ENCODE measurements around the gene DDX28. TPM values are rescaled to one million over a fixed set of nuclear protein-coding genes. Genes with fewer than 3 reads are reported as not detected.
"Not testable (repeated sequence)": the region's sequence is repeated elsewhere in the genome, so short reads cannot be mapped to it uniquely, and the experiment has no call there.

The DDX28 gene
- total RNA-seq, 1 donor from 2014 or later = 7.7 TPM

GRCh38 chr16:68041783-68042182 lies 18.8 kb upstream of the DDX28 start:
- intact Hi-C loops (cut with micrococcal nuclease) = no loop called here
- DNase-seq (no peak), ATAC-seq (peak; percentile 44)

- intact Hi-C loops (cut with micrococcal nuclease) = no loop called here
- ATAC-seq (peak; percentile 96), DNase-seq (peak; percentile 89)
Observed at GRCh38 chr16:68040506-68041288, 17.7 kb upstream of the DDX28 start.

- intact Hi-C loops (cut with micrococcal nuclease) = no loop called here
- ATAC-seq = no peak
- DNase-seq = no peak
Observed at GRCh38 chr16:68037841-68038597, 15.0 kb upstream of the DDX28 start.

GRCh38 chr16:68035227-68035626 lies 12.2 kb upstream of the DDX28 start:
- no peak for ATAC-seq
- no peak for DNase-seq
- intact Hi-C loops (cut with micrococcal nuclease) = no loop called here

- intact Hi-C loops (cut with micrococcal nuclease) = no loop called here
- DNase-seq (no peak), ATAC-seq (no peak)
Observed at GRCh38 chr16:68033101-68033500, 10.1 kb upstream of the DDX28 start.

- intact Hi-C loops (cut with micrococcal nuclease) = no loop called here
- no peak for DNase-seq
- no peak for ATAC-seq
Observed at GRCh38 chr16:68031951-68032350, 8.9 kb upstream of the DDX28 start.

- DNase-seq; ATAC-seq; intact Hi-C loops (cut with micrococcal nuclease): not testable (repeated sequence)
Observed at GRCh38 chr16:68030108-68030507, 7.1 kb upstream of the DDX28 start.

GRCh38 chr16:68028996-68029395 lies 6.0 kb upstream of the DDX28 start:
- no peak for ATAC-seq
- intact Hi-C loops (cut with micrococcal nuclease) = no loop called here
- DNase-seq = no peak

GRCh38 chr16:68022278-68022727 lies 729 bp downstream of the DDX28 start:
- intact Hi-C loops (cut with micrococcal nuclease) = no loop called here
- no peak for DNase-seq
- peak; percentile 6 for ATAC-seq

- DNase-seq (no peak), ATAC-seq (no peak)
- intact Hi-C loops (cut with micrococcal nuclease) = no loop called here
Observed at GRCh38 chr16:68021490-68021889, 1.5 kb downstream of the DDX28 start.

GRCh38 chr16:68019167-68019680 lies 3.8 kb downstream of the DDX28 start:
- ATAC-seq (no peak), DNase-seq (no peak)
- intact Hi-C loops (cut with micrococcal nuclease) = no loop called here

- ATAC-seq = no peak
- DNase-seq = no peak
- intact Hi-C loops (cut with micrococcal nuclease) = no loop called here
Observed at GRCh38 chr16:68015681-68016080, 7.4 kb downstream of the DDX28 start, which contains the start of gene DPEP2NB. Gene DPEP2NB, minus strand, starts transcription at chr16:68015911. Its CDS starts 141 bp downstream, at chr16:68015770.

GRCh38 chr16:68013440-68013839 lies 9.6 kb downstream of the DDX28 start:
- ATAC-seq = no peak
- no peak for DNase-seq
- intact Hi-C loops (cut with micrococcal nuclease) = no loop called here

- intact Hi-C loops (cut with micrococcal nuclease); ATAC-seq; DNase-seq: not testable (repeated sequence)
Observed at GRCh38 chr16:68009872-68010271, 13.2 kb downstream of the DDX28 start.

- intact Hi-C loops (cut with micrococcal nuclease) = no loop called here
- no peak for ATAC-seq
- no peak for DNase-seq
Observed at GRCh38 chr16:68009157-68009735, 13.8 kb downstream of the DDX28 start.

- intact Hi-C loops (cut with micrococcal nuclease) = no loop called here
- peak; percentile 58 for ATAC-seq
- DNase-seq = peak; percentile 40
Observed at GRCh38 chr16:68005786-68006286, 17.2 kb downstream of the DDX28 start.

- no peak for DNase-seq
- intact Hi-C loops (cut with micrococcal nuclease) = no loop called here
- ATAC-seq = no peak
Observed at GRCh38 chr16:68005211-68005610, 17.8 kb downstream of the DDX28 start.

- DNase-seq = no peak
- no peak for ATAC-seq
- intact Hi-C loops (cut with micrococcal nuclease) = no loop called here
Observed at GRCh38 chr16:68003031-68003430, 20.0 kb downstream of the DDX28 start.

- ATAC-seq = peak; percentile 67
- DNase-seq = no peak
- intact Hi-C loops (cut with micrococcal nuclease) = no loop called here
Observed at GRCh38 chr16:68000450-68000849, 22.6 kb downstream of the DDX28 start.

- ATAC-seq = peak; percentile 60
- intact Hi-C loops (cut with micrococcal nuclease) = no loop called here
- DNase-seq = no peak
Observed at GRCh38 chr16:67999985-68000384, 23.0 kb downstream of the DDX28 start.

Measured in left ventricle myocardium superior (tissue), 1 donor.